ENCODE results near the gene C1orf74. TPM values are rescaled to one million over a fixed set of nuclear protein-coding genes. Genes with fewer than 3 reads are reported as not detected.

Gene C1orf74
- total RNA-seq, 1 experiment from 2014 or later, result 4.6 TPM

GRCh38 chr1:209784265-209785169, at the start of gene C1orf74 (continued):
- TF ChIP-seq, protein P1, sequence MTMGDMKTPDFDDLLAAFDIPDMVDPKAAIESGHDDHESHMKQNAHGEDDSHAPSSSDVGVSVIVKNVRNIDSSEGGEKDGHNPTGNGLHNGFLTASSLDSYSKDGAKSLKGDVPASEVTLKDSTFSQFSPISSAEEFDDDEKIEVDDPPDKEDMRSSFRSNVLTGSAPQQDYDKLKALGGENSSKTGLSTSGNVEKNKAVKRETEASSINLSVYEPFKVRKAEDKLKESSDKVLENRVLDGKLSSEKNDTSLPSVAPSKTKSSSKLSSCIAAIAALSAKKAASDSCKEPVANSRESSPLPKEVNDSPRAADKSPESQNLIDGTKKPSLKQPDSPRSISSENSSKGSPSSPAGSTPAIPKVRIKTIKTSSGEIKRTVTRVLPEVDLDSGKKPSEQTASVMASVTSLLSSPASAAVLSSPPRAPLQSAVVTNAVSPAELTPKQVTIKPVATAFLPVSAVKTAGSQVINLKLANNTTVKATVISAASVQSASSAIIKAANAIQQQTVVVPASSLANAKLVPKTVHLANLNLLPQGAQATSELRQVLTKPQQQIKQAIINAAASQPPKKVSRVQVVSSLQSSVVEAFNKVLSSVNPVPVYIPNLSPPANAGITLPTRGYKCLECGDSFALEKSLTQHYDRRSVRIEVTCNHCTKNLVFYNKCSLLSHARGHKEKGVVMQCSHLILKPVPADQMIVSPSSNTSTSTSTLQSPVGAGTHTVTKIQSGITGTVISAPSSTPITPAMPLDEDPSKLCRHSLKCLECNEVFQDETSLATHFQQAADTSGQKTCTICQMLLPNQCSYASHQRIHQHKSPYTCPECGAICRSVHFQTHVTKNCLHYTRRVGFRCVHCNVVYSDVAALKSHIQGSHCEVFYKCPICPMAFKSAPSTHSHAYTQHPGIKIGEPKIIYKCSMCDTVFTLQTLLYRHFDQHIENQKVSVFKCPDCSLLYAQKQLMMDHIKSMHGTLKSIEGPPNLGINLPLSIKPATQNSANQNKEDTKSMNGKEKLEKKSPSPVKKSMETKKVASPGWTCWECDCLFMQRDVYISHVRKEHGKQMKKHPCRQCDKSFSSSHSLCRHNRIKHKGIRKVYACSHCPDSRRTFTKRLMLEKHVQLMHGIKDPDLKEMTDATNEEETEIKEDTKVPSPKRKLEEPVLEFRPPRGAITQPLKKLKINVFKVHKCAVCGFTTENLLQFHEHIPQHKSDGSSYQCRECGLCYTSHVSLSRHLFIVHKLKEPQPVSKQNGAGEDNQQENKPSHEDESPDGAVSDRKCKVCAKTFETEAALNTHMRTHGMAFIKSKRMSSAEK (CRISPR knock-in tag; IDR thresholded peaks at IDR 0.05; ENCODE audit: borderline replicate concordance), result no peak
- TF ChIP-seq, protein P2, sequence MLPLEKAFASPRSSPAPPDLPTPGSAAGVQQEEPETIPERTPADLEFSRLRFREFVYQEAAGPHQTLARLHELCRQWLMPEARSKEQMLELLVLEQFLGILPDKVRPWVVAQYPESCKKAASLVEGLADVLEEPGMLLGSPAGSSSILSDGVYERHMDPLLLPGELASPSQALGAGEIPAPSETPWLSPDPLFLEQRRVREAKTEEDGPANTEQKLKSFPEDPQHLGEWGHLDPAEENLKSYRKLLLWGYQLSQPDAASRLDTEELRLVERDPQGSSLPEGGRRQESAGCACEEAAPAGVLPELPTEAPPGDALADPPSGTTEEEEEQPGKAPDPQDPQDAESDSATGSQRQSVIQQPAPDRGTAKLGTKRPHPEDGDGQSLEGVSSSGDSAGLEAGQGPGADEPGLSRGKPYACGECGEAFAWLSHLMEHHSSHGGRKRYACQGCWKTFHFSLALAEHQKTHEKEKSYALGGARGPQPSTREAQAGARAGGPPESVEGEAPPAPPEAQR (CRISPR knock-in tag; IDR thresholded peaks at IDR 0.05), result no peak
- TF ChIP-seq, protein P3, sequence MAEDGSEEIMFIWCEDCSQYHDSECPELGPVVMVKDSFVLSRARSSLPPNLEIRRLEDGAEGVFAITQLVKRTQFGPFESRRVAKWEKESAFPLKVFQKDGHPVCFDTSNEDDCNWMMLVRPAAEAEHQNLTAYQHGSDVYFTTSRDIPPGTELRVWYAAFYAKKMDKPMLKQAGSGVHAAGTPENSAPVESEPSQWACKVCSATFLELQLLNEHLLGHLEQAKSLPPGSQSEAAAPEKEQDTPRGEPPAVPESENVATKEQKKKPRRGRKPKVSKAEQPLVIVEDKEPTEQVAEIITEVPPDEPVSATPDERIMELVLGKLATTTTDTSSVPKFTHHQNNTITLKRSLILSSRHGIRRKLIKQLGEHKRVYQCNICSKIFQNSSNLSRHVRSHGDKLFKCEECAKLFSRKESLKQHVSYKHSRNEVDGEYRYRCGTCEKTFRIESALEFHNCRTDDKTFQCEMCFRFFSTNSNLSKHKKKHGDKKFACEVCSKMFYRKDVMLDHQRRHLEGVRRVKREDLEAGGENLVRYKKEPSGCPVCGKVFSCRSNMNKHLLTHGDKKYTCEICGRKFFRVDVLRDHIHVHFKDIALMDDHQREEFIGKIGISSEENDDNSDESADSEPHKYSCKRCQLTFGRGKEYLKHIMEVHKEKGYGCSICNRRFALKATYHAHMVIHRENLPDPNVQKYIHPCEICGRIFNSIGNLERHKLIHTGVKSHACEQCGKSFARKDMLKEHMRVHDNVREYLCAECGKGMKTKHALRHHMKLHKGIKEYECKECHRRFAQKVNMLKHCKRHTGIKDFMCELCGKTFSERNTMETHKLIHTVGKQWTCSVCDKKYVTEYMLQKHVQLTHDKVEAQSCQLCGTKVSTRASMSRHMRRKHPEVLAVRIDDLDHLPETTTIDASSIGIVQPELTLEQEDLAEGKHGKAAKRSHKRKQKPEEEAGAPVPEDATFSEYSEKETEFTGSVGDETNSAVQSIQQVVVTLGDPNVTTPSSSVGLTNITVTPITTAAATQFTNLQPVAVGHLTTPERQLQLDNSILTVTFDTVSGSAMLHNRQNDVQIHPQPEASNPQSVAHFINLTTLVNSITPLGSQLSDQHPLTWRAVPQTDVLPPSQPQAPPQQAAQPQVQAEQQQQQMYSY (CRISPR knock-in tag; IDR thresholded peaks at IDR 0.05), result 0 out of 2 replicates have a peak, but pooled peaks have one; percentile 16
- TF ChIP-seq MXD4 (CRISPR knock-in tag; IDR thresholded peaks at IDR 0.05; ENCODE audit: borderline replicate concordance) (no peak), ETV6 (CRISPR knock-in tag; IDR thresholded peaks at IDR 0.05) (peak; percentile 59; the same call in 1 of the 2 replicates), FOXP1 (CRISPR knock-in tag; IDR thresholded peaks at IDR 0.05; ENCODE audit: borderline replicate concordance) (peak; percentile 60; the same call in 1 of the 2 replicates), SMAD3 (CRISPR knock-in tag; IDR thresholded peaks at IDR 0.05; ENCODE audit: borderline replicate concordance) (no peak), TEAD4 (CRISPR knock-in tag; IDR thresholded peaks at IDR 0.05) (no peak), MYBL2 (CRISPR knock-in tag; IDR thresholded peaks at IDR 0.05) (peak; percentile 56; the same call in 1 of the 2 replicates), PREB (CRISPR knock-in tag; IDR thresholded peaks at IDR 0.05; ENCODE audit: borderline replicate concordance) (no peak), GABPB1 (CRISPR knock-in tag; IDR thresholded peaks at IDR 0.05) (0 out of 2 replicates have a peak, but pooled peaks have one; percentile 56), RORB (CRISPR knock-in tag; IDR thresholded peaks at IDR 0.05) (peak; percentile 12; the same call in 1 of the 2 replicates), CTCF (IDR thresholded peaks at IDR 0.05) (no peak), ZNF671 (CRISPR knock-in tag; IDR thresholded peaks at IDR 0.05) (no peak), EMX1 (CRISPR knock-in tag; IDR thresholded peaks at IDR 0.05) (no peak), OVOL2 (CRISPR knock-in tag; IDR thresholded peaks at IDR 0.05; ENCODE audit: borderline replicate concordance) (no peak)
- TF ChIP-seq, protein P4, sequence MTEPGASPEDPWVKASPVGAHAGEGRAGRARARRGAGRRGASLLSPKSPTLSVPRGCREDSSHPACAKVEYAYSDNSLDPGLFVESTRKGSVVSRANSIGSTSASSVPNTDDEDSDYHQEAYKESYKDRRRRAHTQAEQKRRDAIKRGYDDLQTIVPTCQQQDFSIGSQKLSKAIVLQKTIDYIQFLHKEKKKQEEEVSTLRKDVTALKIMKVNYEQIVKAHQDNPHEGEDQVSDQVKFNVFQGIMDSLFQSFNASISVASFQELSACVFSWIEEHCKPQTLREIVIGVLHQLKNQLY (CRISPR knock-in tag; IDR thresholded peaks at IDR 0.05), result no peak
- TF ChIP-seq, protein P5, sequence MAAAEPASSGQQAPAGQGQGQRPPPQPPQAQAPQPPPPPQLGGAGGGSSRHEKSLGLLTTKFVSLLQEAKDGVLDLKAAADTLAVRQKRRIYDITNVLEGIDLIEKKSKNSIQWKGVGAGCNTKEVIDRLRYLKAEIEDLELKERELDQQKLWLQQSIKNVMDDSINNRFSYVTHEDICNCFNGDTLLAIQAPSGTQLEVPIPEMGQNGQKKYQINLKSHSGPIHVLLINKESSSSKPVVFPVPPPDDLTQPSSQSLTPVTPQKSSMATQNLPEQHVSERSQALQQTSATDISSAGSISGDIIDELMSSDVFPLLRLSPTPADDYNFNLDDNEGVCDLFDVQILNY (CRISPR knock-in tag; IDR thresholded peaks at IDR 0.05), result peak; percentile 70; the same call in 1 of the 2 replicates
- TF ChIP-seq, protein P6, sequence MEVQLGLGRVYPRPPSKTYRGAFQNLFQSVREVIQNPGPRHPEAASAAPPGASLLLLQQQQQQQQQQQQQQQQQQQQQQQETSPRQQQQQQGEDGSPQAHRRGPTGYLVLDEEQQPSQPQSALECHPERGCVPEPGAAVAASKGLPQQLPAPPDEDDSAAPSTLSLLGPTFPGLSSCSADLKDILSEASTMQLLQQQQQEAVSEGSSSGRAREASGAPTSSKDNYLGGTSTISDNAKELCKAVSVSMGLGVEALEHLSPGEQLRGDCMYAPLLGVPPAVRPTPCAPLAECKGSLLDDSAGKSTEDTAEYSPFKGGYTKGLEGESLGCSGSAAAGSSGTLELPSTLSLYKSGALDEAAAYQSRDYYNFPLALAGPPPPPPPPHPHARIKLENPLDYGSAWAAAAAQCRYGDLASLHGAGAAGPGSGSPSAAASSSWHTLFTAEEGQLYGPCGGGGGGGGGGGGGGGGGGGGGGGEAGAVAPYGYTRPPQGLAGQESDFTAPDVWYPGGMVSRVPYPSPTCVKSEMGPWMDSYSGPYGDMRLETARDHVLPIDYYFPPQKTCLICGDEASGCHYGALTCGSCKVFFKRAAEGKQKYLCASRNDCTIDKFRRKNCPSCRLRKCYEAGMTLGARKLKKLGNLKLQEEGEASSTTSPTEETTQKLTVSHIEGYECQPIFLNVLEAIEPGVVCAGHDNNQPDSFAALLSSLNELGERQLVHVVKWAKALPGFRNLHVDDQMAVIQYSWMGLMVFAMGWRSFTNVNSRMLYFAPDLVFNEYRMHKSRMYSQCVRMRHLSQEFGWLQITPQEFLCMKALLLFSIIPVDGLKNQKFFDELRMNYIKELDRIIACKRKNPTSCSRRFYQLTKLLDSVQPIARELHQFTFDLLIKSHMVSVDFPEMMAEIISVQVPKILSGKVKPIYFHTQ (CRISPR knock-in tag; IDR thresholded peaks at IDR 0.05), result no peak

Data from WTC11 (cell line).